Activated CD4-positive, alpha-beta T cell treated with anti-CD3 and anti-CD28 coated beads for 36 hours (primary cell): ENCODE data around the gene HINT2. TPM values are rescaled to one million over a fixed set of nuclear protein-coding genes. Genes with fewer than 3 reads are reported as not detected.

Source experiments
- ATAC-seq: fragments of 200-7000 bp; cut with Tn5 transposase; one replicate; pipeline ENCODE4 v1.10.0; 2021; ENCODE audit warnings: mild to moderate bottlenecking, moderate library complexity
- CTCF ChIA-PET: fragments of 350-600 bp; sonication (Branson Sonifier 250); formaldehyde crosslinking; loops from one replicate; lab custom pipeline; 2021; ENCODE audit warnings: antibody characterized with exemption; lab: Charles Lee
- POLR2A ChIA-PET: fragments of 350-600 bp; sonication (Branson Sonifier 250); formaldehyde crosslinking; loops from one replicate; lab custom pipeline; 2021; ENCODE audit warnings: antibody characterized with exemption, inconsistent platforms; lab: Charles Lee
- DNase-seq: peaks from one replicate; pipeline ENCODE4 v3.0.0-alpha.2; 2020
- H3K27ac Mint-ChIP-seq: one replicate; pipeline ENCODE4 v1.8.0; 2021; ENCODE audit warnings: mixed read lengths
- H3K27me3 Mint-ChIP-seq: one replicate; pipeline ENCODE4 v1.8.0; 2021; ENCODE audit warnings: mixed read lengths
- H3K36me3 Mint-ChIP-seq: one replicate; pipeline ENCODE4 v1.8.0; 2021; ENCODE audit warnings: low read depth, mixed read lengths
- H3K4me1 Mint-ChIP-seq: one replicate; pipeline ENCODE4 v1.8.0; 2021; ENCODE audit warnings: mixed read lengths
- H3K4me3 Mint-ChIP-seq: one replicate; pipeline ENCODE4 v1.8.0; 2021; ENCODE audit warnings: mild to moderate bottlenecking, moderate library complexity, mixed read lengths
- H3K9me3 Mint-ChIP-seq: one replicate; pipeline ENCODE4 v1.8.0; 2021; ENCODE audit warnings: low read depth, mixed read lengths
- intact Hi-C, 2 experiments: fragments of 100-400 bp; cut with DNase I in 1 of 2; cut with micrococcal nuclease in 1 of 2; formaldehyde crosslinking; loops; one replicate each; pipeline versions ENCODE4 v1.14.2 to v1.15.1; 2022 to 2024; cut with DNase I, micrococcal nuclease
- total RNA-seq, 2 experiments: library from RNA; stranded (reverse); gene quantifications; one replicate each; pipeline ENCODE4 v1.2.3, GENCODE V29; 2021

Gene HINT2
- total RNA-seq, 2 experiments from 2014 or later: 47.4 to 61.1 TPM

DNA sequence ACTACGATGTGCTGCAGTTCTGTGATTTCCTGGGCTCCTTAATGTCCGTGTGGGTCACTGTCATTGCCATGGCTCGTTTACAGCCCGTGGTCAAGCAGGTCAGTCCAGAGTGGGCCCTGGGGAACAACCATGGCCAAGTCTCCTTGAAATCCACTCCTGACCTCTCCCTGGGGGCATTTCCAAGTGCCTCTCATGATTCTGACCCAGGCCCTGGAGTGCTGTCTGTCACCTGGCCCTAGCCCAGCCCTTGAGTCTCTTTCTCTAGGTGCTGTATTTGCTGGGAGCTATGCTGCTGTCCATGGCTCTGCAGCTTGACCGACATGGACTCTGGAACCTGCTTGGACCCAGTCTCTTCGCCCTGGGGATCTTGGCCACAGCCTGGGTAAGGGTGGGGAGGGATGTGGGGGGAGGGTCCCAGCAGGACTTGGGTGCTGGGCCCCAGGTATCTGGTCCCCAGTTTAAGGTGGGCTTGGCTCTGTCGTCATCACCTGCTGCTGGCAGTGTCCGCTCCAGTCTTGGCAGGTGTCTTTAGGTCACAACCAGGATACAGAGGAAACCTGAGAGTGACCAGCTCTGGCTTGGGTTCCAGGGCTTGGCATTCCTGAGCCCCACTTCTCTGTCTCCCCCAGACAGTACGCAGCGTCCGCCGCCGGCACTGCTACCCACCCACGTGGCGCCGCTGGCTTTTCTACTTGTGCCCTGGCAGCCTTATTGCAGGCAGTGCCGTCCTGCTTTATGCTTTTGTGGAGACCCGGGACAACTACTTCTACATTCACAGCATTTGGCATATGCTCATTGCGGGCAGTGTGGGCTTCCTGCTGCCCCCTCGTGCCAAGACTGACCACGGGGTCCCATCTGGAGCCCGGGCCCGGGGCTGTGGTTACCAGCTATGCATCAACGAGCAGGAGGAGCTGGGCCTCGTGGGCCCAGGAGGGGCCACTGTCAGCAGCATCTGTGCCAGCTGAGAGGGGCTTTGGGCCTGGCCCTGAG is 38.3 kb upstream of the HINT2 start:
- H3K27me3 Mint-ChIP-seq: no peaks in the 10 kb centered on the region
- no peaks in the 10 kb centered on the region for H3K9me3 Mint-ChIP-seq
- peaks cover 3% of the 10 kb centered on the region for H3K4me1 Mint-ChIP-seq
- DNase-seq (no peak), ATAC-seq (no peak)
- no peaks in the 10 kb centered on the region for H3K36me3 Mint-ChIP-seq
- ChIA-PET CTCF (interaction anchor here (0.5 to 1.2 kb wide), 3 partner anchors 11 to 42 kb away, joined by 3 to 8 read pairs (median 3); no protein-coding TSS in a partner anchor), POLR2A (no interaction called here)
- no peak overlapping the region for H3K4me3 Mint-ChIP-seq
- intact Hi-C loops: loop anchor here in 1 of 2 experiments (5.0 kb wide), 1 partner anchor 39 kb away; no protein-coding TSS in a partner anchor
- H3K27ac Mint-ChIP-seq: no peak overlapping the region

DNA sequence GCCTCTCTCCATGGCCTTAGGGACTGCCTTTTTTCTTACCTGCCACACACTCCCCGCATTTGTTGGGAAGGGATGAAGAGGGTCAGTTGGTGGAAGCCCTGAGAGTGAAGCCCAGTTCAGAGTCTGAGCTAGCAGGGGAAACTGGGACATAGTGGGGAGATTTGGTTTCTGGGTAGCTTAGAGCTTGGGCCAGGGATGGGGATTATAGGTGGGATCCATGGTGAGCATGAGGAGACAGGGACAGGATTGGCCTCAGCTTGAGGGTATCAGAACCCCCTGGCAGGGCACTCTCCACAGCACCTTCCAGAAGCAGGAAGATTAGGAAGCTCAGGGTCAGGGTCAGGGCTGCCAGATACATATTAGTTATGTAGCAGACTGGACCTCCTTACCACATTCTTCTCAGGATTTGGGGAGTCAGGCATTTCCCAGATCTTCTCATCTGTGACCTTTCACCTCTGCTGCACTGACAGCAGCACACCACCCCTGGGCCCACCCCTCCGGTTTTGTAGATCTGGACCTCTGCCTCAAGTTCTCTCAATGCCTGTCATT is 37.5 kb upstream of the HINT2 start:
- Mint-ChIP-seq H3K27me3 (no peaks in the 10 kb centered on the region), H3K9me3 (no peaks in the 10 kb centered on the region), H3K4me1 (peaks cover 11% of the 10 kb centered on the region), H3K27ac (no peak overlapping the region), H3K36me3 (no peaks in the 10 kb centered on the region), H3K4me3 (no peak overlapping the region)
- intact Hi-C loops: loop anchor here in 1 of 2 experiments (5.0 kb wide), 1 partner anchor 40 kb away; no protein-coding TSS in a partner anchor
- DNase-seq (no peak), ATAC-seq (no peak)
- ChIA-PET POLR2A (no interaction called here), CTCF (interaction anchor here (0.5 to 1.2 kb wide), 5 partner anchors 11 to 41 kb away, joined by 3 to 8 read pairs (median 4); no protein-coding TSS in a partner anchor)

- Mint-ChIP-seq H3K4me3 (no peak overlapping the region), H3K4me1 (peaks cover 28% of the 10 kb centered on the region), H3K27me3 (no peaks in the 10 kb centered on the region), H3K27ac (peak overlapping the region; percentile 24), H3K36me3 (no peaks in the 10 kb centered on the region), H3K9me3 (no peaks in the 10 kb centered on the region)
- POLR2A ChIA-PET: interaction anchor here (0.8 kb wide), 1 partner anchor 19 kb away, joined by 3 read pairs; the partner anchor contains the start of gene TMEM8B
- CTCF ChIA-PET: interaction anchor here (0.7 to 0.8 kb wide), 3 partner anchors 55 to 574 kb away, joined by 3 read pairs; no protein-coding TSS in a partner anchor
- DNase-seq: peak; percentile 73
- ATAC-seq: peak; percentile 96
- intact Hi-C loops: loop anchor here in 1 of 2 experiments (1.0 kb wide), 2 partner anchors 33 to 76 kb away; partner anchors contain the start of gene HINT2
Measured at GRCh38 chr9:35847792-35848572, 33.1 kb upstream of the HINT2 start.

DNA sequence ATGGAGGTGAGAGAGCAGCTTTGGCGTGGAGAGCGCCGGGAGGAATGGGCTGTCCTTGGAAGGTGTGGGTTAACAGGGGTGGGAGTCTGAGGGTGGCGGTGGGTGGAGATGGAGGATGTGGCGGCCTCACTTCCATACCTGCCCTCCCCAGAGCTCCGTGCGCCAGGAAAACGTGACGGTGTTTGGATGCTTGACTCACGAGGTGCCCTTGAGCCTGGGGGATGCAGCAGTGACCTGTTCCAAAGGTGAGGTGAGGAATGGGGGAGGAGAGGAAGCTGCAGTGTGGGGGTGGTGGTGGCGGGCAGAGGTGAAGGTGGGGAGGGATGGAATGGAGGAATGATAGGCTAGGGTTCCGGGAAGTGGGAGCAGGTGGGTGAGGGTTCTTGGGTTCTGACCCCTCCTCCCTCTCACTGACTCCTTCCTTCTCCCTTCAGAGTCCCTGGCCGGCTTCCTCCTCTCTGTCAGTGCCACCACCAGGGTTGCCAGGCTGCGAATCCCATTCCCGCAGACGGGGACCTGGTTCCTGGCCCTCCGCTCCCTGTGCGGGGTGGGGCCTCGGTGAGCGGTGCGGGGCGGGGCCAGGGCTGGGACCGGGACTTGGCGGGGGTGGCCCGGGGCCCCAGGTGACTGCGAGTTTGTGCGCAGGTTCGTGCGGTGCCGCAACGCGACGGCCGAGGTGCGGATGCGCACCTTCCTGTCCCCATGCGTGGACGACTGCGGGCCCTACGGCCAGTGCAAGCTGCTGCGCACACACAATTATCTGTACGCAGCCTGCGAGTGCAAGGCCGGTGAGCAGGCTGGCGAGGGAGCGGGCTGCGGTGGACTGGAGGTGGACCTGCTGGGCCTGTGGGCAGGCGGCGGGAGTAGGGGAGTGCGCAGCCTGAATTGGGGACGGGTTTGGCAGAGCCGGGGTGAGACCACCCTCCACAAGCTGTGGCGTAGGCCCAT is 31.3 kb upstream of the HINT2 start:
- H3K9me3 Mint-ChIP-seq: no peaks in the 10 kb centered on the region
- no peaks in the 10 kb centered on the region for H3K27me3 Mint-ChIP-seq
- H3K4me1 Mint-ChIP-seq: peaks cover 28% of the 10 kb centered on the region
- no peaks in the 10 kb centered on the region for H3K36me3 Mint-ChIP-seq
- ATAC-seq (no peak), DNase-seq (peak; percentile 12)
- ChIA-PET POLR2A (interaction anchor here (0.7 kb wide), 1 partner anchor 120 kb away, joined by 4 read pairs; no protein-coding TSS in a partner anchor), CTCF (interaction anchor here (0.7 to 1.3 kb wide), 5 partner anchors 14 to 317 kb away, joined by 3 to 4 read pairs (median 3); no protein-coding TSS in a partner anchor)
- H3K4me3 Mint-ChIP-seq: no peak overlapping the region
- intact Hi-C loops: no loop called here
- H3K27ac Mint-ChIP-seq: no peak overlapping the region

DNA sequence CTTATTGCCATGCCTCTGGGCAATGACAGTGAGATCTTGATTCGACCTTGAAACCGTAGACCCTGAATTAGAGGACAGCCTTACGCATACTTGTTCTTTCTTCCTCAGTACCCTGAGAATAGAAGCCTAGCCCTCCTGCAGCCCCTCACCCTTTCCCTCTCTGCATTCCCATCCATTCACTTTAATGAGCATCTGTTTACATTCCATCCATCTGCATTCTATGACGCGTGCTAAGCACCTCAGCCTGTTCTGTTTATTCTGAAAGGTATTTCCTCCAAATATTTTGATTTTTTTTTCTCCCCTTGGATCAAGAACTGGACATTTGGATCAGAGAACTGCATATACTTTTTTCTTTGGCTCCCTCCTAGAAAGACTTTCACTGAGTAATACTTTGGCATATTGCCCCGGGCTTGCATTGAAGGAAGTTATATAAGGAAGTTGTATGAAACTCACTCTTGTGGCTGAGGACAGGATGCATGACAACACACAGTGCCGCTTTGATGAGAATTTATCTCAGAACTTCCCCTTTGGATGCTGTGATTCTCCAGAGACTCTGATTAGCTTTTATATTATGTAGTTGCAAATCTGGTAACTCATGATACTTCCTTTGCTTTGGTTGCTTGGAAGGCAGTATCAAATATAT is 29.9 kb upstream of the HINT2 start:
- peaks cover 28% of the 10 kb centered on the region for H3K4me1 Mint-ChIP-seq
- DNase-seq (peak; percentile 28), ATAC-seq (peak; percentile 17)
- no peaks in the 10 kb centered on the region for H3K27me3 Mint-ChIP-seq
- intact Hi-C loops: no loop called here
- CTCF ChIA-PET: interaction anchor here (0.5 to 1.3 kb wide), 5 partner anchors 13 to 316 kb away, joined by 3 to 4 read pairs (median 3); no protein-coding TSS in a partner anchor
- POLR2A ChIA-PET: no interaction called here
- H3K9me3 Mint-ChIP-seq: no peaks in the 10 kb centered on the region
- H3K27ac Mint-ChIP-seq: no peak overlapping the region
- no peak overlapping the region for H3K4me3 Mint-ChIP-seq
- no peaks in the 10 kb centered on the region for H3K36me3 Mint-ChIP-seq

GRCh38 chr9:35842795-35843194 is 28.0 kb upstream of the HINT2 start:
- no peak overlapping the region for H3K4me3 Mint-ChIP-seq
- H3K36me3 Mint-ChIP-seq: no peaks in the 10 kb centered on the region
- H3K27me3 Mint-ChIP-seq: no peaks in the 10 kb centered on the region
- ChIA-PET POLR2A (no interaction called here), CTCF (interaction anchor here (0.8 to 2.3 kb wide), 3 partner anchors 16 to 146 kb away, joined by 4 to 7 read pairs (median 4); no protein-coding TSS in a partner anchor)
- intact Hi-C loops: no loop called here
- H3K4me1 Mint-ChIP-seq: peaks cover 22% of the 10 kb centered on the region
- no peak overlapping the region for H3K27ac Mint-ChIP-seq
- ATAC-seq (no peak), DNase-seq (no peak)
- no peaks in the 10 kb centered on the region for H3K9me3 Mint-ChIP-seq

GRCh38 chr9:35842020-35842745 is 27.3 kb upstream of the HINT2 start:
- Mint-ChIP-seq H3K27ac (no peak overlapping the region), H3K4me1 (peaks cover 16% of the 10 kb centered on the region), H3K36me3 (no peaks in the 10 kb centered on the region), H3K9me3 (no peaks in the 10 kb centered on the region), H3K27me3 (no peaks in the 10 kb centered on the region), H3K4me3 (no peak overlapping the region)
- intact Hi-C loops: no loop called here
- DNase-seq: no peak
- POLR2A ChIA-PET: no interaction called here
- CTCF ChIA-PET: interaction anchor here (0.7 to 2.3 kb wide), 4 partner anchors 16 to 146 kb away, joined by 4 to 7 read pairs (median 4); no protein-coding TSS in a partner anchor
- ATAC-seq: no peak

DNA sequence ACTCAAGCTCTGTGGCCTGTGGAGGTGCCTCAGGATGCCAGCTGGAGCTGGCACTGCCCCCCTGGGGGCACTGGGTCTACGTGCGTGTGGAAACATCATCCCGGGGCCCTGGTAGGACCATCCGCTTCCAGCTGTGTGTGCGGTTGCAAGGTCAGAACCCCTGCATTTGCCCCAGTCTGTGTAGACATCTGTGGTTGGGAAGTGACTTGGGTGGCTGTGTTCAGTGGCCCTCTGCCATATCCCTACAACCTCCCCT is 26.7 kb upstream of the HINT2 start:
- Mint-ChIP-seq H3K27me3 (no peaks in the 10 kb centered on the region), H3K4me1 (peaks cover 16% of the 10 kb centered on the region), H3K9me3 (no peaks in the 10 kb centered on the region), H3K27ac (no peak overlapping the region), H3K4me3 (no peak overlapping the region), H3K36me3 (no peaks in the 10 kb centered on the region)
- ATAC-seq (no peak), DNase-seq (no peak)
- intact Hi-C loops: no loop called here
- ChIA-PET CTCF (interaction anchor here (0.7 to 2.3 kb wide), 3 partner anchors 15 to 95 kb away, joined by 4 to 7 read pairs (median 4); no protein-coding TSS in a partner anchor), POLR2A (no interaction called here)

DNA sequence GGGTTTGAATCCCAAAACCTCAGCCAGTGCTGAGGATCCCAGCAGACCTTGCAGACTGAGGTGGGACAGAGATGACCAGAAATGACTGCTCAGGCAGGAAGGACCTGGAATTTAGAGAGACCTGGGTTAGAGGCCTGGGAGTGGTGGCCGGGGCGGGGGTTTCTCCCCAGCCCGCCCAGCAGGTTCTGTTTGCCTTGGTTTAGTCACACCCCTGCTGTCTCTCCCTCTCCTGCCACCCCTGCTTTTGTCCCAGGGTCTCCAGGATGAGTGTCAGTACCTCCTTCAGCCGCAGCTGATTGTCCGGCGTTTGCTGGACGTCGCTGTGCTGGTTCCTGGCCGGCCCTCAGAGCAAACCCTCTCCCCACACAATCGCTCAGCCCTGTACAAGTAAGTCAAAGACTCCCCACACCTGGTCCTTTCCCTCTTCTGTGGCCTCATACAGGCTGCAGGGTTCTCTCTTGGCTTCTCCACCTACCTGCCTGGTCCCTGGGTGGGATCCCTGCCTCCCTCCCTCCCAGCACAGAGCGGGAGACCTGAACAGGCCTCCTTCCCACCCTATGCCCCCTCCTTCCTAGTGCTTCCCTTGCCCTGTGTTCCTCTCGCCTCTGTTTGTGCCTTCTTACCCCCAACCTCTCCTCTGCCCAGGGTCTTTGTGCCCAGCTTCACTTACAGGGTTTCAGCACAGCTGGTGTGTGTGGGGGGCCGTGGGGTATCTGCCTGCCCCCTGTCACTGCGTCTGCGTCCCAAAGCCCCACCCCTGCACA is 26.2 kb upstream of the HINT2 start:
- H3K27ac Mint-ChIP-seq: no peak overlapping the region
- peaks cover 16% of the 10 kb centered on the region for H3K4me1 Mint-ChIP-seq
- no peak overlapping the region for H3K4me3 Mint-ChIP-seq
- POLR2A ChIA-PET: no interaction called here
- H3K9me3 Mint-ChIP-seq: no peaks in the 10 kb centered on the region
- CTCF ChIA-PET: interaction anchor here (0.7 to 2.3 kb wide), 3 partner anchors 15 to 95 kb away, joined by 4 to 7 read pairs (median 4); no protein-coding TSS in a partner anchor
- no peak for DNase-seq
- H3K27me3 Mint-ChIP-seq: no peaks in the 10 kb centered on the region
- no peaks in the 10 kb centered on the region for H3K36me3 Mint-ChIP-seq
- no peak for ATAC-seq
- intact Hi-C loops: no loop called here
